ENCODE measurements around the gene ELMOD1. TPM values are rescaled to one million over a fixed set of nuclear protein-coding genes. Genes with fewer than 3 reads are reported as not detected.

ELMOD1 gene
- total and polyA plus RNA-seq, 2 experiments from 2014 or later = 3.1 TPM

DNA sequence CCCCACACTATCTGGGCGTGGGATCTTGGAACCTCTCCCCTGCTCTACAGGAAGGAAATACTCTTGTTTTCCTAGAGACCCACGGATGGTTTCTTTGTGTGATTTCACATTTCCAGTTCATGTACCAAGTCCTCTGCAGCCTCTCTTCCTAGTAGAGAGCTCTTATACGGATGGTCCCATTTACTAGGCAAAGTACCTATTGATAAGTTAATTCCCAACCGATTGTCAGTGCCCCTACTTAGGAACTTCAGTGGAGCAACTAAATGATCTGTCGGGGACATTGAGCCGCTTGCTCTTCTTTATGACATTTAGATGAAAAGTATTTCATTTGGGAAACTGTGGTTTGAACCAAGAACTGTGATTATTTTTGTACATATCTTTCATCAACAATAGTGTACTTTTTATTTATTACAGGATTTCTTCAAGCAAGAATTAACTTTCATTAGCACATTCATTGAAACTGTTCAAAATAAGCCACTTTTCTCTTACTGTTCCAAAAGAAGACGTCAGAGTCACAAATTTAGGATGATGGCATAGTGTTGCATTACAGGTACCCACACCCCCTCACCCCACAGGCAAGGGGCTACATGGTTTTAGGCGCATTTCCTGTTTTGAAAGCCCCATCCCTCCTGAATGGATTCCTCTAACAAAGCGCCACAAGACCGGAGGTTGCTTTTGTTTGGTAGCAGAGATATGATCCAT, 34.2 kb downstream of the ELMOD1 start:
- WGBS (ENCODE audit: low lambda C conversion rate, missing lambda C conversion rate) = 73% methylated on average over 10 of the region's 10 CpGs
- peaks cover 14% of the 10 kb centered on the region for H3K27me3 ChIP-seq
- H4K20me1 ChIP-seq (ENCODE audit: insufficient read depth, poor library complexity, severe bottlenecking) = no peaks in the 10 kb centered on the region
- no peaks in the 10 kb centered on the region for H3K4me1 ChIP-seq (ENCODE audit: insufficient read depth)
- TF ChIP-seq EZH2phosphoT487 (IDR thresholded peaks at IDR 0.05; ENCODE audit: low read depth, severe bottlenecking, unreplicated experiment) = no peak
- TF ChIP-seq, protein P1, sequence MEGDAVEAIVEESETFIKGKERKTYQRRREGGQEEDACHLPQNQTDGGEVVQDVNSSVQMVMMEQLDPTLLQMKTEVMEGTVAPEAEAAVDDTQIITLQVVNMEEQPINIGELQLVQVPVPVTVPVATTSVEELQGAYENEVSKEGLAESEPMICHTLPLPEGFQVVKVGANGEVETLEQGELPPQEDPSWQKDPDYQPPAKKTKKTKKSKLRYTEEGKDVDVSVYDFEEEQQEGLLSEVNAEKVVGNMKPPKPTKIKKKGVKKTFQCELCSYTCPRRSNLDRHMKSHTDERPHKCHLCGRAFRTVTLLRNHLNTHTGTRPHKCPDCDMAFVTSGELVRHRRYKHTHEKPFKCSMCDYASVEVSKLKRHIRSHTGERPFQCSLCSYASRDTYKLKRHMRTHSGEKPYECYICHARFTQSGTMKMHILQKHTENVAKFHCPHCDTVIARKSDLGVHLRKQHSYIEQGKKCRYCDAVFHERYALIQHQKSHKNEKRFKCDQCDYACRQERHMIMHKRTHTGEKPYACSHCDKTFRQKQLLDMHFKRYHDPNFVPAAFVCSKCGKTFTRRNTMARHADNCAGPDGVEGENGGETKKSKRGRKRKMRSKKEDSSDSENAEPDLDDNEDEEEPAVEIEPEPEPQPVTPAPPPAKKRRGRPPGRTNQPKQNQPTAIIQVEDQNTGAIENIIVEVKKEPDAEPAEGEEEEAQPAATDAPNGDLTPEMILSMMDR (IDR thresholded peaks at IDR 0.05; ENCODE audit: poor library complexity) = no peak
- TF ChIP-seq EZH2 (IDR thresholded peaks at IDR 0.05; ENCODE audit: borderline replicate concordance) = no peak
- DNase-seq (ENCODE audit: low spot score) = no peak
- H3K9me2 ChIP-seq (replicated peaks; ENCODE audit: insufficient read depth) = no peaks in the 10 kb centered on the region
- no peaks in the 10 kb centered on the region for H3K9me3 ChIP-seq (ENCODE audit: low read depth)
- H3K27ac ChIP-seq = no peak overlapping the region
- H3K79me2 ChIP-seq = no peaks in the 10 kb centered on the region
- no peak overlapping the region for H3K4me3 ChIP-seq
- H3K36me3 ChIP-seq (replicated peaks; ENCODE audit: insufficient read depth, low read depth) = no peaks in the 10 kb centered on the region
- no peak overlapping the region for H2AFZ ChIP-seq
- no peak overlapping the region for H3K4me2 ChIP-seq

DNA sequence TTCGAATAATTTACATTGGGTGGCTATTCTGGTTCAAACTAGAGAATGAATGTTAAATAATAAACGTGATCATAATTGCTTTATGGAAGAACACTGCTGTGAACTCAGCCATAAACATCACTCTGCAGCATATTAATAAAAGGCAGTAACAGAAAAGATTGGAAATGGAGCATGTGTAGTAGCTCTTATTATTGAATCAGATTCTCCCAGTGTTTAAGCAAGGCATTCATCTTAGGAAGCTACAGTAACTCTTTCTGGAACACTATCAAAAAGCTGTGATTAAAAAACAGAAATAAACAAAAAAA, 34.7 kb downstream of the ELMOD1 start:
- WGBS (ENCODE audit: low lambda C conversion rate, missing lambda C conversion rate) = 51% methylated on average over 2 of the region's 2 CpGs
- Histone ChIP-seq H3K36me3 (replicated peaks; ENCODE audit: insufficient read depth, low read depth) (no peaks in the 10 kb centered on the region), H3K4me1 (ENCODE audit: insufficient read depth) (no peaks in the 10 kb centered on the region), H3K79me2 (no peaks in the 10 kb centered on the region), H4K20me1 (ENCODE audit: insufficient read depth, poor library complexity, severe bottlenecking) (no peaks in the 10 kb centered on the region), H3K9me3 (ENCODE audit: low read depth) (no peaks in the 10 kb centered on the region), H3K27me3 (peaks cover 14% of the 10 kb centered on the region), H2AFZ (no peak overlapping the region), H3K4me3 (no peak overlapping the region), H3K27ac (no peak overlapping the region), H3K4me2 (no peak overlapping the region), H3K9me2 (replicated peaks; ENCODE audit: insufficient read depth) (no peaks in the 10 kb centered on the region)
- TF ChIP-seq EZH2 (IDR thresholded peaks at IDR 0.05; ENCODE audit: borderline replicate concordance) (no peak), EZH2phosphoT487 (IDR thresholded peaks at IDR 0.05; ENCODE audit: low read depth, severe bottlenecking, unreplicated experiment) (no peak)
- TF ChIP-seq, protein P1 (IDR thresholded peaks at IDR 0.05; ENCODE audit: poor library complexity) = no peak
- no peak for DNase-seq (ENCODE audit: low spot score)

DNA sequence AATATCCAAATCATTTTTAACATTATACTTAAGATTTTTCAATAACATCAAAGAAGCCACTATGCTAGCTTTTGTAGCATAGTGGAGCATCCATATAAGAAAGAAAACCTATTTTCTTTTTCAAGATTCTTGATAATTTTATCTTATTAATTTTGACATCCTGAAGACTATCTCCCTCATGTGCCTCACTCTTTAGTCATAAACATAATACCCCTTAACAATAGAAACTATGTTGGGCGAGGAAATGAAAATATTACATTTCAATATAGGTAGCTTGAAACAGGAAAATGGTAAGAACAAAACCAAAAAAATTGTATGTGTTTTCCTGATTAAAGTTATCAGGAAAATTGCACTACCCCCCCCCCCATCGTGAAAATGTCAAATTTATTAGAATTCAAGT, 40.1 kb downstream of the ELMOD1 start:
- H4K20me1 ChIP-seq (ENCODE audit: insufficient read depth, poor library complexity, severe bottlenecking) = no peaks in the 10 kb centered on the region
- DNase-seq (ENCODE audit: low spot score) = no peak
- H3K9me3 ChIP-seq (ENCODE audit: low read depth) = no peaks in the 10 kb centered on the region
- no peak overlapping the region for H3K4me3 ChIP-seq
- TF ChIP-seq, protein P1 (IDR thresholded peaks at IDR 0.05; ENCODE audit: poor library complexity) = no peak
- TF ChIP-seq EZH2 (IDR thresholded peaks at IDR 0.05; ENCODE audit: borderline replicate concordance) (no peak), EZH2phosphoT487 (IDR thresholded peaks at IDR 0.05; ENCODE audit: low read depth, severe bottlenecking, unreplicated experiment) (no peak)
- H3K27me3 ChIP-seq = peaks cover 10% of the 10 kb centered on the region
- H2AFZ ChIP-seq = no peak overlapping the region
- H3K27ac ChIP-seq = no peak overlapping the region
- no peak overlapping the region for H3K4me2 ChIP-seq
- no peaks in the 10 kb centered on the region for H3K36me3 ChIP-seq (replicated peaks; ENCODE audit: insufficient read depth, low read depth)
- 86% methylated on average over 2 of the region's 2 CpGs for WGBS (ENCODE audit: low lambda C conversion rate, missing lambda C conversion rate)
- no peaks in the 10 kb centered on the region for H3K79me2 ChIP-seq
- no peaks in the 10 kb centered on the region for H3K4me1 ChIP-seq (ENCODE audit: insufficient read depth)
- no peaks in the 10 kb centered on the region for H3K9me2 ChIP-seq (replicated peaks; ENCODE audit: insufficient read depth)
